HCT116 (cell line): Measurements from ENCODE around the gene CDC42BPB. TPM values are rescaled to one million over a fixed set of nuclear protein-coding genes. Genes with fewer than 3 reads are reported as not detected.

Source experiments
- ATAC-seq: fragments of 200-7000 bp; cut with Tn5 transposase; 2 replicates; pipeline ENCODE4 v1.9.1; 2020; ENCODE audit warnings: mild to moderate bottlenecking, moderate library complexity
- BruUV-seq: library from RNA; stranded (reverse); fragments of 400-500 nt; replicated peaks from 2 replicates; lab custom pipeline; 2021; lab: Mats Ljungman, UMichigan
- CTCF ChIA-PET: fragments of 300-600 bp; sonication (Branson Sonifier 250); formaldehyde crosslinking; loops from one replicate; lab custom pipeline; 2021; ENCODE audit warnings: antibody characterized with exemption; lab: Charles Lee
- POLR2A ChIA-PET: fragments of 300-600, 350-600 bp; sonication (Branson Sonifier 250); formaldehyde crosslinking; loops from one replicate; lab custom pipeline; 2021; ENCODE audit warnings: antibody characterized with exemption; lab: Charles Lee
- RAD21 ChIA-PET, 2 experiments: fragments of 300-600 bp; sonication (Branson Sonifier 250); formaldehyde crosslinking; loops; one replicate each; lab custom pipeline; 2023; ENCODE audit warnings: low total read pairs in 2 of 2; ENCODE audit not compliant: uncharacterized antibody in 2 of 2, unreplicated experiment in 2 of 2, low non-redundant PET in 1 of 2; lab: Charles Lee
- DNase-seq: peaks from one replicate; pipeline ENCODE4 v3.0.0-alpha.2; 2010; ENCODE audit warnings: low read depth, low spot score
- H2AFZ ChIP-seq: fragments of 200-600 bp; shearing (Covaris generic), sonication (generic); 2 replicates; pipeline ENCODE4 v1.6.1; 2017; ENCODE audit warnings: low read depth, mixed run types, mixed read lengths, antibody characterized with exemption, low read length; ENCODE audit not compliant: poor library complexity, severe bottlenecking
- H3K27ac ChIP-seq: 2 replicates; pipeline ENCODE4 v1.5.1; 2012; ENCODE audit warnings: low read depth, low read length
- H3K27me3 ChIP-seq: fragments of 200-600 bp; sonication (generic); 2 replicates; pipeline ENCODE4 v1.6.1; 2016; ENCODE audit warnings: mixed run types, low read length, mixed read lengths; ENCODE audit not compliant: insufficient read depth
- H3K36me3 ChIP-seq, 2 experiments: fragments of 200-500 bp in 1 of 2; fragments of 200-600 bp in 1 of 2; sonication (Bioruptor generic) in 1 of 2; sonication (generic) in 1 of 2; 2 replicates each; pipeline versions ENCODE4 v1.5.1 to v1.6.1; 2014 to 2016; ENCODE audit warnings: low read length in 2 of 2, inconsistent platforms in 1 of 2, mixed read lengths in 1 of 2, mixed run types in 1 of 2; ENCODE audit not compliant: insufficient read depth in 2 of 2, control insufficient read depth in 1 of 2
- H3K4me1 ChIP-seq, 2 experiments: fragments of 200-600 bp in 1 of 2; sonication (generic) in 1 of 2; 2 replicates each; pipeline versions ENCODE4 v1.5.1 to v1.6.1; 2012 to 2017; ENCODE audit warnings: low read length in 2 of 2, inconsistent platforms in 1 of 2, mild to moderate bottlenecking in 1 of 2, mixed read lengths in 1 of 2, mixed run types in 1 of 2, moderate library complexity in 1 of 2; ENCODE audit not compliant: insufficient read depth in 2 of 2, control insufficient read depth in 1 of 2
- H3K4me2 ChIP-seq: fragments of 200-600 bp; sonication (generic); 2 replicates; pipeline ENCODE4 v1.6.1; 2017; ENCODE audit warnings: mixed run types, low read length, mixed read lengths
- H3K4me3 ChIP-seq, 2 experiments: fragments of 200-600 bp in 1 of 2; sonication (generic) in 1 of 2; replicated peaks in 1 of 2; 2 replicates each; pipeline ENCODE4 v1.5.1; 2011 to 2016; ENCODE audit warnings: low read length in 2 of 2, control low read depth in 1 of 2, low read depth in 1 of 2, mild to moderate bottlenecking in 1 of 2, mixed read lengths in 1 of 2, mixed run types in 1 of 2
- H3K79me2 ChIP-seq: fragments of 200-600 bp; sonication (generic); 2 replicates; pipeline ENCODE4 v1.6.1; 2017; ENCODE audit warnings: mild to moderate bottlenecking, mixed run types, low read length, moderate library complexity, mixed read lengths; ENCODE audit not compliant: insufficient read depth
- H3K9ac ChIP-seq: fragments of 200-600 bp; sonication (generic); 2 replicates; pipeline ENCODE4 v1.6.1; 2016; ENCODE audit warnings: low read length, mixed read lengths
- H3K9me2 ChIP-seq: fragments of 200-600 bp; sonication (generic), shearing (Covaris generic); 2 replicates; pipeline ENCODE4 v1.6.1; 2017; ENCODE audit warnings: mixed run types, mild to moderate bottlenecking, moderate library complexity; ENCODE audit not compliant: insufficient read depth
- H3K9me3 ChIP-seq, 2 experiments: fragments of 200-500 bp in 1 of 2; fragments of 200-600 bp in 1 of 2; sonication (Bioruptor generic) in 1 of 2; sonication (generic) in 1 of 2; 2 replicates each; pipeline ENCODE4 v1.6.1; 2014 to 2017; ENCODE audit warnings: low read length in 2 of 2, mixed read lengths in 2 of 2, inconsistent platforms in 1 of 2, low read depth in 1 of 2, mild to moderate bottlenecking in 1 of 2, mixed run types in 1 of 2, moderate library complexity in 1 of 2; ENCODE audit not compliant: control insufficient read depth in 1 of 2, insufficient read depth in 1 of 2
- H4K20me1 ChIP-seq: fragments of 200-600 bp; sonication (generic), shearing (Covaris generic); 2 replicates; pipeline ENCODE4 v1.6.1; 2017; ENCODE audit warnings: mixed run types, mild to moderate bottlenecking, moderate library complexity; ENCODE audit not compliant: insufficient read depth
- ATF3 ChIP-seq: IDR thresholded peaks from 2 replicates; pipeline ENCODE4 v1.6.1; 2012
- CBX3 ChIP-seq: IDR thresholded peaks from 2 replicates; pipeline ENCODE4 v1.6.1; 2012; ENCODE audit warnings: low read depth
- CEBPB ChIP-seq: IDR thresholded peaks from 2 replicates; pipeline ENCODE4 v1.6.1; 2012; ENCODE audit warnings: low read depth
- CTCF ChIP-seq, 3 experiments: fragments of 200-600 bp in 1 of 3; sonication (generic) in 1 of 3; IDR thresholded peaks in 2 of 3; conservative IDR thresholded peaks in 1 of 3; 2 replicates each; pipeline ENCODE4 v1.5.1; 2012 to 2017; ENCODE audit warnings: low read depth in 2 of 3, low read length in 2 of 3, antibody characterized with exemption in 1 of 3, borderline replicate concordance in 1 of 3, control low read depth in 1 of 3, mild to moderate bottlenecking in 1 of 3, mixed read lengths in 1 of 3, mixed run types in 1 of 3, moderate library complexity in 1 of 3; ENCODE audit not compliant: insufficient read depth in 1 of 3
- MAX ChIP-seq: IDR thresholded peaks from 2 replicates; pipeline ENCODE4 v1.6.1; 2012
- POLR2AphosphoS5 ChIP-seq: IDR thresholded peaks from 2 replicates; pipeline ENCODE4 v1.6.1; 2011; ENCODE audit warnings: mild to moderate bottlenecking, low read depth, low read length, moderate library complexity
- RAD21 ChIP-seq: IDR thresholded peaks from 2 replicates; pipeline ENCODE4 v1.6.1; 2012; ENCODE audit warnings: low read depth, mild to moderate bottlenecking
- SIN3A ChIP-seq: IDR thresholded peaks from 2 replicates; pipeline ENCODE4 v1.6.1; 2012; ENCODE audit warnings: low read depth
- SRF ChIP-seq: IDR thresholded peaks from 2 replicates; pipeline ENCODE4 v1.6.1; 2012; ENCODE audit warnings: low read depth
- YY1 ChIP-seq: IDR thresholded peaks from 2 replicates; pipeline ENCODE4 v1.6.1; 2011; ENCODE audit warnings: low read length, low read depth, moderate library complexity, mild to moderate bottlenecking; ENCODE audit not compliant: insufficient replicate concordance; ENCODE audit errors: extremely low read depth
- ZFX ChIP-seq: fragments of 450-650 bp; IDR thresholded peaks from 2 replicates; pipeline ENCODE4 v1.6.1; 2017
- ZNF274 ChIP-seq: fragments of 200-500 bp; sonication (Bioruptor generic); IDR thresholded peaks from 2 replicates; pipeline ENCODE4 v1.6.1; 2014; ENCODE audit warnings: mild to moderate bottlenecking, low read depth, low read length, inconsistent platforms
- intact Hi-C: fragments of 100-400 bp; cut with micrococcal nuclease; formaldehyde crosslinking; loops from 2 replicates; pipeline ENCODE4 v1.10.0; 2022
- total RNA-seq: library from RNA; stranded (reverse); gene quantifications from one replicate; pipeline ENCODE4 v1.2.1, GENCODE V29; 2021; ENCODE audit not compliant: unreplicated experiment

CDC42BPB gene
- total RNA-seq, 1 experiment from 2014 or later = 85.6 TPM

- H3K36me3 ChIP-seq = no peaks in the 10 kb centered on the region
- RAD21 ChIA-PET = no interaction called here
- H2AFZ ChIP-seq = no peak within 1 kb of the TSS
- no peaks in the 10 kb centered on the region for H3K4me1 ChIP-seq
- no peak within 1 kb of the TSS for H3K4me3 ChIP-seq
- H3K27me3 ChIP-seq = no peaks in the 10 kb centered on the region
- DNase-seq (no peak), ATAC-seq (no peak)
- no peaks in the 10 kb centered on the region for H3K9me2 ChIP-seq
- CTCF ChIA-PET = no interaction called here
- no peaks in the 10 kb centered on the region for H4K20me1 ChIP-seq
- TF ChIP-seq ZNF274 (no peak), YY1 (no peak)
- BruUV-seq = no TSS peak
- no peaks in the 10 kb centered on the region for H3K79me2 ChIP-seq
- no peak within 1 kb of the TSS for H3K9ac ChIP-seq
- no peak within 1 kb of the TSS for H3K4me2 ChIP-seq
- H3K27ac ChIP-seq = no peak within 1 kb of the TSS
- no peaks in the 10 kb centered on the region for H3K9me3 ChIP-seq
- POLR2A ChIA-PET = no interaction called here
- intact Hi-C loops = no loop called here
Measured at GRCh38 chr14:103084021-103084919, 26.9 kb upstream of the CDC42BPB start, which contains the start of gene LBHD2. TSS of gene LBHD2 (plus strand) at chr14:103084210. CDS start at chr14:103086013, 1,803 bp downstream.

GRCh38 chr14:103081951-103082350, 24.6 kb upstream of the CDC42BPB start:
- Histone ChIP-seq H4K20me1 (no peaks in the 10 kb centered on the region), H3K79me2 (no peaks in the 10 kb centered on the region), H2AFZ (no peak overlapping the region), H3K9me2 (no peaks in the 10 kb centered on the region), H3K4me1 (peaks cover 0 to 10% of the 10 kb centered on the region in 2 experiments; a peak in 1 of 4 replicates), H3K27ac (no peak overlapping the region), H3K4me2 (no peak overlapping the region), H3K4me3 (no peak overlapping the region), H3K36me3 (no peaks in the 10 kb centered on the region), H3K9ac (no peak overlapping the region), H3K9me3 (no peaks in the 10 kb centered on the region), H3K27me3 (no peaks in the 10 kb centered on the region)
- no peak for TF ChIP-seq SRF
- no peak for TF ChIP-seq MAX
- no peak for TF ChIP-seq ATF3
- TF ChIP-seq RAD21 = no peak
- no peak for TF ChIP-seq CBX3
- TF ChIP-seq POLR2AphosphoS5 = no peak
- no peak for TF ChIP-seq CEBPB
- TF ChIP-seq SIN3A = no peak
- no peak for TF ChIP-seq ZFX
- TF ChIP-seq CTCF (IDR thresholded peaks at IDR 0.05 in 2 of 3, conservative IDR thresholded peaks at IDR 0.05 in 1 of 3; ENCODE audit: borderline replicate concordance in 1 of 3, insufficient read depth in 1 of 3, low read depth in 2 of 3, low read length in 2 of 3) = no peak
- no peak for TF ChIP-seq YY1
- DNase-seq = no peak
- POLR2A ChIA-PET = no interaction called here
- intact Hi-C loops = no loop called here
- no TSS peak for BruUV-seq
- ATAC-seq = no peak
- RAD21 ChIA-PET = no interaction called here
- CTCF ChIA-PET = no interaction called here
